ENCODE results near the gene SLC25A1. TPM values are rescaled to one million over a fixed set of nuclear protein-coding genes. Genes with fewer than 3 reads are reported as not detected.

The SLC25A1 gene
- polyA plus RNA-seq, 1 of the 3 experiments (the other 2 are of a cell fraction): 44.7 TPM

GRCh38 chr22:19151329-19152191, 27.0 kb downstream of the SLC25A1 start:
- Histone ChIP-seq H3K36me3 (replicated peaks in 1 of 2; ENCODE audit: control insufficient read depth in 1 of 2, insufficient read depth in 2 of 2, low read length in 1 of 2) (no peaks in the 10 kb centered on the region), H3F3A (replicated peaks; ENCODE audit: insufficient read depth) (no peaks in the 10 kb centered on the region), H3K79me2 (ENCODE audit: insufficient read depth) (no peaks in the 10 kb centered on the region), H3K27me3 (ENCODE audit: insufficient read depth) (peaks cover 61% of the 10 kb centered on the region), H3K9me3 (no peaks in the 10 kb centered on the region), H3K9ac (no peak overlapping the region), H2AFZ (ENCODE audit: low read depth) (no peak overlapping the region), H4K20me1 (ENCODE audit: insufficient read depth) (no peaks in the 10 kb centered on the region), H3K9me2 (no peaks in the 10 kb centered on the region), H3K27ac (ENCODE audit: low read depth in 2 of 2, low read length in 1 of 2) (no peak overlapping the region), H3K4me2 (no peak overlapping the region), H3K4me3 (ENCODE audit: low read depth in 2 of 2, low read length in 1 of 2) (no peak overlapping the region), H3K4me1 (ENCODE audit: control insufficient read depth in 1 of 2, insufficient read depth in 2 of 2, low read depth in 1 of 2, low read length in 1 of 2) (no peaks in the 10 kb centered on the region)
- POLR2A ChIA-PET: no interaction called here
- WGBS (ENCODE audit: low lambda C conversion rate): 39% methylated on average over 10 of the region's 10 CpGs
- TF ChIP-seq POLR2AphosphoS5 (IDR thresholded peaks at IDR 0.05; ENCODE audit: low read depth, low read length) (no peak), SIN3A (IDR thresholded peaks at IDR 0.05; ENCODE audit: borderline replicate concordance, low read depth, low read length) (no peak), MXI1 (IDR thresholded peaks at IDR 0.05; ENCODE audit: low read depth, low read length) (no peak), TAF1 (IDR thresholded peaks at IDR 0.05; ENCODE audit: borderline replicate concordance, low read depth, low read length) (no peak), USF1 (IDR thresholded peaks at IDR 0.05; ENCODE audit: borderline replicate concordance, low read depth) (no peak), TCF12 (IDR thresholded peaks at IDR 0.05) (no peak), JUND (IDR thresholded peaks at IDR 0.05) (no peak), FOSL2 (IDR thresholded peaks at IDR 0.05; ENCODE audit: borderline replicate concordance, low read depth) (no peak), CTCF (IDR thresholded peaks at IDR 0.05) (no peak), EZH2phosphoT487 (IDR thresholded peaks at IDR 0.05; ENCODE audit: borderline replicate concordance, low read depth) (no peak), RFX5 (IDR thresholded peaks at IDR 0.05; ENCODE audit: low read length) (no peak), YY1 (IDR thresholded peaks at IDR 0.05; ENCODE audit: low read depth) (no peak), ZBTB33 (IDR thresholded peaks at IDR 0.05; ENCODE audit: borderline replicate concordance, low read depth) (no peak), REST (IDR thresholded peaks at IDR 0.05; ENCODE audit: low read depth, low read length) (no peak), RAD21 (IDR thresholded peaks at IDR 0.05; ENCODE audit: low read length) (no peak), GABPA (IDR thresholded peaks at IDR 0.05; ENCODE audit: low read depth) (no peak), CHD2 (IDR thresholded peaks at IDR 0.05; ENCODE audit: low read length, partially characterized antibody) (no peak), PBX3 (IDR thresholded peaks at IDR 0.05) (no peak), SMC3 (IDR thresholded peaks at IDR 0.05; ENCODE audit: low read depth, low read length) (no peak), NRF1 (IDR thresholded peaks at IDR 0.05; ENCODE audit: low read depth, low read length) (no peak)
- DNase-seq: no peak
- CTCF ChIA-PET: interaction anchor here (1.2 kb wide), 1 partner anchor 478 kb away, joined by 4 read pairs; no protein-coding TSS in a partner anchor
